GM12878 (cell line): Measurements from ENCODE around the gene GPC5. TPM values are rescaled to one million over a fixed set of nuclear protein-coding genes. Genes with fewer than 3 reads are reported as not detected.

Source experiments
- ATAC-seq: fragments of 200-7000 bp; cut with Tn5 transposase; 3 replicates; pipeline ENCODE4 v1.9.1; 2020; ENCODE audit warnings: mild to moderate bottlenecking, moderate library complexity
- BruUV-seq: library from RNA; stranded (reverse); fragments of 400-500 nt; replicated peaks from 2 replicates; lab custom pipeline; 2021; lab: Mats Ljungman, UMichigan
- CTCF ChIA-PET: fragments of 300-600 bp; sonication (Branson Sonifier 250); formaldehyde crosslinking; extraction: SDS; loops from one replicate; lab custom pipeline; 2021; ENCODE audit warnings: inconsistent platforms; lab: Yijun Ruan, JAX
- POLR2A ChIA-PET: fragments of 350-600 bp; formaldehyde crosslinking; extraction: SDS; loops from one replicate; lab custom pipeline; 2021; ENCODE audit warnings: inconsistent platforms; lab: Charles Lee
- RAD21 ChIA-PET: fragments of 300-600 bp; sonication (Branson Sonifier 250); formaldehyde crosslinking; loops from one replicate; lab custom pipeline; 2023; ENCODE audit warnings: antibody characterized with exemption; ENCODE audit not compliant: unreplicated experiment; lab: Charles Lee
- SMC1A ChIA-PET: fragments of 300-600 bp; sonication (Branson Sonifier 250); formaldehyde crosslinking; loops from one replicate; lab custom pipeline; 2023; ENCODE audit not compliant: unreplicated experiment, uncharacterized antibody; lab: Charles Lee
- DNase-seq: peaks from one replicate; pipeline ENCODE4 v3.0.0-alpha.2; 2011; ENCODE audit warnings: low read depth, low spot score
- FAIRE-seq: peaks from 3 replicates; lab custom pipeline; 2011; peaks lifted over from hg19 to GRCh38; lab: Jason Lieb, UNC
- H2AFZ ChIP-seq: 2 replicates; pipeline ENCODE4 v1.6.0; 2011; ENCODE audit warnings: low read depth, low read length, control low read depth; ENCODE audit not compliant: control insufficient read depth
- H3K27ac ChIP-seq: 2 replicates; pipeline ENCODE4 v1.5.1; 2011; ENCODE audit warnings: control low read depth; ENCODE audit not compliant: control insufficient read depth, insufficient read depth
- H3K27me3 ChIP-seq, 2 experiments: replicated peaks in 1 of 2; 2 replicates each; pipeline versions ENCODE4 v1.6.0 to v1.6.1; 2011; ENCODE audit warnings: low read length in 1 of 2; ENCODE audit not compliant: control insufficient read depth in 2 of 2, insufficient read depth in 2 of 2
- H3K36me3 ChIP-seq, 2 experiments: 2 replicates each; pipeline ENCODE4 v1.5.1; 2011; ENCODE audit warnings: low read length in 1 of 2; ENCODE audit not compliant: control insufficient read depth in 2 of 2, insufficient read depth in 2 of 2
- H3K4me1 ChIP-seq: 2 replicates; pipeline ENCODE4 v1.6.1; 2011; ENCODE audit warnings: mild to moderate bottlenecking, low read length, moderate library complexity, mixed read lengths; ENCODE audit not compliant: control insufficient read depth, insufficient read depth
- H3K4me2 ChIP-seq: 2 replicates; pipeline ENCODE4 v1.6.0; 2011; ENCODE audit warnings: control low read depth; ENCODE audit not compliant: control insufficient read depth, insufficient read depth
- H3K4me3 ChIP-seq: fragments of 200-600 bp; sonication (generic); 2 replicates; pipeline ENCODE4 v1.5.1; 2016
- H3K79me2 ChIP-seq: 2 replicates; pipeline ENCODE4 v1.6.0; 2011; ENCODE audit warnings: low read length; ENCODE audit not compliant: control insufficient read depth, insufficient read depth
- H3K9ac ChIP-seq: 2 replicates; pipeline ENCODE4 v1.8.0; 2011; ENCODE audit warnings: low read length, control low read depth, mixed read lengths; ENCODE audit not compliant: control insufficient read depth, insufficient read depth
- H3K9me3 ChIP-seq: replicated peaks from 3 replicates; pipeline ENCODE4 v1.5.1; 2011; ENCODE audit warnings: mild to moderate bottlenecking, low read length; ENCODE audit not compliant: control insufficient read depth, insufficient read depth
- H4K20me1 ChIP-seq: 2 replicates; pipeline ENCODE4 v1.6.0; 2011; ENCODE audit not compliant: control insufficient read depth, insufficient read depth
- CREM ChIP-seq: IDR thresholded peaks from 2 replicates; pipeline ENCODE4 v1.6.1; 2014; ENCODE audit warnings: antibody characterized with exemption, low read depth
- FOXK2 ChIP-seq: fragments of 450-650 bp; IDR thresholded peaks from 2 replicates; pipeline ENCODE4 v1.6.1; 2017; ENCODE audit warnings: mild to moderate bottlenecking, moderate library complexity
- FOXM1 ChIP-seq: IDR thresholded peaks from 2 replicates; pipeline ENCODE4 v1.6.1; 2012; ENCODE audit warnings: low read depth, mild to moderate bottlenecking, inconsistent platforms, low read length, moderate library complexity
- IKZF1 ChIP-seq: fragments of 450-650 bp; conservative IDR thresholded peaks from 2 replicates; pipeline ENCODE4 v1.6.1; 2017; ENCODE audit warnings: antibody characterized with exemption, mild to moderate bottlenecking
- KDM1A ChIP-seq: fragments of 200-600 bp; sonication (generic); IDR thresholded peaks from 2 replicates; pipeline ENCODE4 v1.6.1; 2016; ENCODE audit warnings: borderline replicate concordance
- LARP7 ChIP-seq: fragments of 450-650 bp; IDR thresholded peaks from 2 replicates; pipeline ENCODE4 v1.6.1; 2017; ENCODE audit warnings: mild to moderate bottlenecking
- MAX ChIP-seq: IDR thresholded peaks from 2 replicates; pipeline ENCODE4 v1.6.1; 2012; ENCODE audit warnings: low read depth, low read length, improper control_type of control experiment
- NR2C2 ChIP-seq: IDR thresholded peaks from 2 replicates; pipeline ENCODE4 v1.6.1; 2011; ENCODE audit warnings: borderline replicate concordance, low read depth; ENCODE audit not compliant: control insufficient read depth, insufficient read length
- NRF1 ChIP-seq: conservative IDR thresholded peaks from 2 replicates; pipeline ENCODE4 v1.6.1; 2011; ENCODE audit warnings: mild to moderate bottlenecking, low read depth, low read length, improper control_type of control experiment
- RAD51 ChIP-seq: fragments of 450-650 bp; IDR thresholded peaks from 2 replicates; pipeline ENCODE4 v1.6.1; 2016; ENCODE audit warnings: moderate library complexity, mild to moderate bottlenecking, inconsistent platforms
- SMAD1 ChIP-seq: fragments of 450-650 bp; IDR thresholded peaks from 2 replicates; pipeline ENCODE4 v1.6.1; 2018; ENCODE audit warnings: mild to moderate bottlenecking, low read depth; ENCODE audit not compliant: partially characterized antibody
- ZNF384 ChIP-seq: IDR thresholded peaks from 2 replicates; pipeline ENCODE4 v1.6.1; 2012; ENCODE audit warnings: low read depth, mild to moderate bottlenecking, low read length, improper control_type of control experiment, borderline replicate concordance
- ZNF592 ChIP-seq: fragments of 450-650 bp; IDR thresholded peaks from 2 replicates; pipeline ENCODE4 v1.6.1; 2017; ENCODE audit warnings: mild to moderate bottlenecking, moderate library complexity
- WGBS: methylation state at CpG from one replicate; pipeline ENCODE4 v1.1.6; 2016; ENCODE audit warnings: low lambda C conversion rate; ENCODE audit not compliant: insufficient replicate concordance, insufficient coverage; ENCODE audit errors: missing lambda C conversion rate; 5-methylcytosine and 5-hydroxymethylcytosine counted together
- in situ Hi-C: fragments of 300-500 bp; cut with MboI; formaldehyde crosslinking; loops from 9 replicates; pipeline ENCODE4 v1.14.3; 2018; ENCODE audit warnings: mixed read lengths
- intact Hi-C: fragments of 100-400 bp; cut with micrococcal nuclease; formaldehyde crosslinking; loops from one replicate; pipeline ENCODE4 v1.14.2; 2022; ENCODE audit not compliant: unreplicated experiment
- polyA plus RNA-seq, 11 experiments: library from polyadenylated mRNA; depleted of rRNA in 4 of 11; unstranded in 6 of 11; stranded (reverse) in 5 of 11; fragments of >200 nt; fragmentation: Nextera tagmentation in 4 of 11; fragmentation: Illumina TruSeq in 1 of 11; extraction: Ambion mirVana in 4 of 11; extraction: Trizol in 1 of 11; gene quantifications; 1 replicate in 1 of 11; 2 replicates in 10 of 11; pipeline versions ENCODE4 v1.2.1 to v1.2.3, GENCODE V29; 2011 to 2016; ENCODE audit warnings: inconsistent platforms in 2 of 11, missing spikeins in 2 of 11, low read depth in 1 of 11
- total RNA-seq, 4 experiments: library from RNA; depleted of rRNA in 3 of 4; stranded (reverse); fragments of >200 nt in 3 of 4; fragmentation: Illumina TruSeq in 1 of 4; extraction: Trizol in 1 of 4; gene quantifications; 2 replicates each; pipeline versions ENCODE4 v1.2.1 to v1.2.3, GENCODE V29; 2013 to 2021

The GPC5 gene
- total and polyA plus RNA-seq, 10 of the 15 experiments (the other 5 are each of a cell fraction or from before 2014, with no cell fraction given): 0.05 to 0.87 (median 0.44) TPM; not detected in 1

- TF ChIP-seq ZNF384 (no peak), RAD51 (no peak), MAX (no peak), IKZF1 (no peak), LARP7 (no peak), SMAD1 (no peak)
- TF ChIP-seq, all 136 proteins: peak for 0
Observed at GRCh38 chr13:91747186-91747585, 348.8 kb downstream of the GPC5 start (continued).

- 52% methylated on average over 4 of the region's 4 CpGs for WGBS
- ChIA-PET RAD21 (no interaction called here), POLR2A (no interaction called here), CTCF (interaction anchor here (0.6 kb wide), 1 partner anchor 108 kb away, joined by 3 read pairs; no protein-coding TSS in a partner anchor), SMC1A (interaction anchor here (1.1 kb wide), 1 partner anchor 10 kb away, joined by 3 read pairs; no protein-coding TSS in a partner anchor)
- H3K4me3 ChIP-seq: no peak overlapping the region
- H3K27ac ChIP-seq: no peak overlapping the region
- no peak for TF ChIP-seq FOXM1
- TF ChIP-seq FOXK2: no peak
- TF ChIP-seq NRF1: no peak
- TF ChIP-seq KDM1A: no peak
- TF ChIP-seq CREM: no peak
- no peak for TF ChIP-seq ZNF592
- no peak for TF ChIP-seq NR2C2
- no peak overlapping the region for H3K9ac ChIP-seq
- no peaks in the 10 kb centered on the region for H3K4me1 ChIP-seq
- no peaks in the 10 kb centered on the region for H3K36me3 ChIP-seq
- DNase-seq (no peak), ATAC-seq (no peak), FAIRE-seq (no peak)
- H3K79me2 ChIP-seq: no peaks in the 10 kb centered on the region
- in situ Hi-C loops (no loop called here), intact Hi-C loops (no loop called here)
- no peak overlapping the region for H2AFZ ChIP-seq
- no peaks in the 10 kb centered on the region for H3K9me3 ChIP-seq
- H4K20me1 ChIP-seq: no peaks in the 10 kb centered on the region
- no peak overlapping the region for H3K4me2 ChIP-seq
- no TSS peak for BruUV-seq
- H3K27me3 ChIP-seq: no peaks in the 10 kb centered on the region
Observed at GRCh38 chr13:91748416-91749089, 350.1 kb downstream of the GPC5 start.
